Lung (tissue), 12 donors: ENCODE data around the gene NXPH1. TPM values are rescaled to one million over a fixed set of nuclear protein-coding genes. Genes with fewer than 3 reads are reported as not detected.
A peak's percentile ranks its signal among the peaks of the same experiment; 100 is the strongest.

Experiments used
- ATAC-seq: fragments of 200-7000 bp; cut with Tn5 transposase; one replicate; pipeline ENCODE4 v1.9.1; 2020; ENCODE audit warnings: moderate number of reproducible peaks; ENCODE audit not compliant: insufficient read depth, low FRiP score
- DNase-seq, 3 donors: peaks; one replicate each; pipeline ENCODE4 v3.0.0-alpha.2; 2013 to 2017
- H3K27ac ChIP-seq, 2 donors: one replicate each; pipeline ENCODE4 v1.5.1; 2013; ENCODE audit warnings: mild to moderate bottlenecking in 2 of 2, moderate library complexity in 2 of 2, control low read depth in 1 of 2, inconsistent platforms in 1 of 2, low read depth in 1 of 2, low read length in 1 of 2
- H3K27me3 ChIP-seq, 3 donors: one replicate each; pipeline ENCODE4 v1.5.1; 2013; ENCODE audit warnings: low read length in 2 of 3; ENCODE audit not compliant: control insufficient read depth in 3 of 3, insufficient read depth in 3 of 3
- H3K36me3 ChIP-seq, 4 donors: one replicate each; pipeline ENCODE4 v1.5.1; 2013; ENCODE audit warnings: low read length in 4 of 4, mild to moderate bottlenecking in 1 of 4, moderate library complexity in 1 of 4; ENCODE audit not compliant: control insufficient read depth in 4 of 4, insufficient read depth in 4 of 4
- H3K4me1 ChIP-seq, 5 donors: one replicate each; pipeline ENCODE4 v1.5.1; 2013; ENCODE audit warnings: low read length in 5 of 5, mild to moderate bottlenecking in 2 of 5, moderate library complexity in 1 of 5; ENCODE audit not compliant: control insufficient read depth in 5 of 5, insufficient read depth in 5 of 5
- H3K4me3 ChIP-seq: one replicate; pipeline ENCODE4 v1.5.1; 2013; ENCODE audit warnings: mild to moderate bottlenecking, control low read depth, moderate library complexity
- H3K9ac ChIP-seq, 2 donors: one replicate each; pipeline ENCODE4 v1.5.1; 2013; ENCODE audit warnings: low read length in 2 of 2, control low read depth in 1 of 2; ENCODE audit not compliant: insufficient read depth in 1 of 2
- H3K9me3 ChIP-seq, 4 donors: one replicate each; pipeline ENCODE4 v1.5.1; 2013; ENCODE audit warnings: low read length in 3 of 4, mild to moderate bottlenecking in 1 of 4, moderate library complexity in 1 of 4; ENCODE audit not compliant: control insufficient read depth in 4 of 4, insufficient read depth in 3 of 4
- CTCF ChIP-seq: IDR thresholded peaks from 2 replicates; pipeline ENCODE4 v1.5.1; 2012; ENCODE audit warnings: mild to moderate bottlenecking; ENCODE audit errors: control extremely low read depth, extremely low read depth
- WGBS, 2 donors: extraction: QIAGEN DNeasy Blood & Tissue Kit; methylation state at CpG; one replicate each; pipeline ENCODE4 v1.1.7; 2013; 5-methylcytosine and 5-hydroxymethylcytosine counted together
- polyA plus RNA-seq, 2 donors: library from polyadenylated mRNA; stranded (reverse); fragments of 200-250 nt; gene quantifications; one replicate each; pipeline ENCODE4 v1.2.1, GENCODE V29; 2013
- total RNA-seq, 2 donors: library from RNA; depleted of rRNA in 1 of 2; stranded (reverse); fragments of >200 nt in 1 of 2; gene quantifications; one replicate each; pipeline ENCODE4 v1.2.1, GENCODE V29; 2014 to 2021
- donor health status: control.
- donor health status: control.
- donor health status: Bipolar disorder and iron deficiency.
- donor health status: healthy.
- donor health status: DM: yes; HTN: yes; CAD: no.

NXPH1 gene
- total and polyA plus RNA-seq, 4 donors = 0.09 to 0.17 TPM; not detected in 2

GRCh38 chr7:8387551-8388256, 45.7 kb upstream of the NXPH1 start:
- Histone ChIP-seq H3K9me3 (peaks cover 0 to 2% (median 0%) of the 10 kb centered on the region in 4 donors), H3K27ac (no peak overlapping the region), H3K36me3 (no peaks in the 10 kb centered on the region), H3K27me3 (no peaks in the 10 kb centered on the region), H3K9ac (no peak overlapping the region), H3K4me1 (no peaks in the 10 kb centered on the region), H3K4me3 (no peak overlapping the region)
- no peak for DNase-seq
- no peak for TF ChIP-seq CTCF
- WGBS, 2 donors = 86 to 91% methylated on average over 7 of the region's 7 CpGs
- no peak for ATAC-seq

- H3K9me3 ChIP-seq = peaks cover 0 to 2% (median 0%) of the 10 kb centered on the region in 4 donors
- DNase-seq (no peak), ATAC-seq (no peak)
- no peaks in the 10 kb centered on the region for H3K4me1 ChIP-seq
- TF ChIP-seq CTCF = no peak
- H3K36me3 ChIP-seq = no peaks in the 10 kb centered on the region
- 92 to 95% methylated on average over 2 of the region's 2 CpGs for WGBS, 2 donors
- H3K27me3 ChIP-seq = no peaks in the 10 kb centered on the region
- no peak overlapping the region for H3K9ac ChIP-seq
- H3K4me3 ChIP-seq = no peak overlapping the region
- H3K27ac ChIP-seq = no peak overlapping the region
Measured at GRCh38 chr7:8388257-8388625, 45.2 kb upstream of the NXPH1 start.

GRCh38 chr7:8389593-8390261, 43.7 kb upstream of the NXPH1 start:
- H3K4me3 ChIP-seq = no peak overlapping the region
- H3K9me3 ChIP-seq = peaks cover 0 to 2% (median 0%) of the 10 kb centered on the region in 4 donors
- H3K9ac ChIP-seq = no peak overlapping the region
- WGBS, 2 donors = 51 to 53% methylated on average over 10 of the region's 10 CpGs
- no peaks in the 10 kb centered on the region for H3K4me1 ChIP-seq
- H3K27me3 ChIP-seq = no peaks in the 10 kb centered on the region
- ATAC-seq (no peak), DNase-seq (peak in 1 of 3 donors; percentile 20)
- TF ChIP-seq CTCF = no peak
- no peaks in the 10 kb centered on the region for H3K36me3 ChIP-seq
- H3K27ac ChIP-seq = no peak overlapping the region
